Fibroblast of peridontal ligament (primary cell): ENCODE measurements around the gene OR10G8.
A peak's percentile ranks its signal among the peaks of the same experiment; 100 is the strongest.
"Not testable (repeated sequence)": the region's sequence is repeated elsewhere in the genome, so short reads cannot be mapped to it uniquely, and the experiment has no call there.

Experiments used
- DNase-seq: peaks from one replicate; pipeline ENCODE4 v3.0.0-alpha.2; 2010; ENCODE audit errors: extremely low read depth

The OR10G8 gene, protein sequence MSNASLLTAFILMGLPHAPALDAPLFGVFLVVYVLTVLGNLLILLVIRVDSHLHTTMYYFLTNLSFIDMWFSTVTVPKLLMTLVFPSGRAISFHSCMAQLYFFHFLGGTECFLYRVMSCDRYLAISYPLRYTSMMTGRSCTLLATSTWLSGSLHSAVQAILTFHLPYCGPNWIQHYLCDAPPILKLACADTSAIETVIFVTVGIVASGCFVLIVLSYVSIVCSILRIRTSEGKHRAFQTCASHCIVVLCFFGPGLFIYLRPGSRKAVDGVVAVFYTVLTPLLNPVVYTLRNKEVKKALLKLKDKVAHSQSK

DNA sequence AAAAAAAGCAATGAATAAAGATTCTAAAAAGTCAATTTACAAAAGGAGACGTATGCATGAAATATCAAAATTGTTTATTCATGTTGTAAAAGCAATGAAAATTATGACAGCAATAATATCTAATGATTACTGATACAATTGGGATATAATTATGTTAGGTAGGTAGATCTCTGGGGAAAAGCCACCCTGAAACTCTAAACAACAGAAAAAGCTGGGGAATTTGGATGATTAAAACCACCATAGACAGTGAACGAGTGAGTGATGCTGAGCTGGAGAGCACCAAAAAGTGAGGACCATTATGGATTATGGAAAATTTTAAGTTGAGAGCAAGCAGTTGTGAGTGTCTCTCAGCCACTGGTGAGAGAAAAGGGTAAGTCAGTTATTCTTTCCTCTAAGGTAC is at the start of gene OR10G8:
Gene OR10G8, plus strand, starts transcription at position 301 of the 400 bp plus-strand sequence. CDS start 2,825 bp downstream, outside the sequence.
- DNase-seq = no peak

DNA sequence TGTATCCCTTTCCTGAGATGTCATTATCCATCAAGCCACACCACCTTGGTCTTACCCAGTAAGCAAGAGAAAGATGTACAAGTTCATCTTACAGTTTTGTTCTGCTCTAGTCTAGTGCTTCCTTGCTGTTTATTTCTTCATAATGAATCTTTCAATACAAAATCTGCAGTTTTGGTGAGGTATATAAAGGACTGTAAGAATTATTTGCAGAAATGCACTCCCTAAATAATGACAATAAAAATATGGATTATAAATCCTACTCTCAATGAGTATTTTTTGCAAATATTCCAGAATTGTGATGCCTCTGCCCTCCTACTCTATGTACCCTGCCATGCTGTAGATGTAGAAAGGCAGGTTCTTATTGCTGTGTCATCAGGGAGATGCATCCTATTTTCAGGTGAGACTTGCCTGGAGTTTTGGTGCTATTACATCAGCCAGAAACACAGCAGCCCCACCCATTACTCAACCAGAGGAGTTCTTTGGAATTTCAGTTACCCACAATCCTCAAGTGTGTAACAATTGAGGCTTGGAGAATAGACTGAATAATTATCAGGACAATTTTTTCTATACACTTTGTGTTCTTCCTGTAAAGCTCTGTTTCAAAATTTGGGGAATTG is 48.8 kb upstream of the OR10G8 start, which contains the start of gene OR10S1:
Gene OR10S1, minus strand, starts transcription at position 51 of the 617 bp plus-strand sequence. CDS start 117 bp downstream, outside the sequence.
- no peak for DNase-seq

DNA sequence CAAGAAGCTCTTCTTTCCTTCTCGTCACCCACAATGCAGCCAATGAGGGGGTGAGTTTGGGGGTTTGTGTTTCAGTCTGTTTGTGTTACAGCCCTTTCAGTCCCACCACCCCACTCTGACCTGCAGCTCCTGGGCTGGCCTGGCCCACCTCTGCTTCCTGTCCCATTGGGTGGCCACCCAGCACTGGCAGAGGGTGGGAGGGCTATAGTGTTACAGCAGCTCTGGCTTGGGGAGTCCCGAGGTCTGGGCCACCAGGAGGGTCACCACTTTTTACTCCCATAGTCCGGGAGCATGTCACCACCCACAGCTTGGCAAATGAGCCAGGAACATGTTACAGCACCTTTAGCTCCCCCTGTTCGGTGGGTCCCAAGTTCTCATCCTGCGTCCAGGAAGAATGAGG is 47.3 kb upstream of the OR10G8 start:
- DNase-seq = no peak

DNA sequence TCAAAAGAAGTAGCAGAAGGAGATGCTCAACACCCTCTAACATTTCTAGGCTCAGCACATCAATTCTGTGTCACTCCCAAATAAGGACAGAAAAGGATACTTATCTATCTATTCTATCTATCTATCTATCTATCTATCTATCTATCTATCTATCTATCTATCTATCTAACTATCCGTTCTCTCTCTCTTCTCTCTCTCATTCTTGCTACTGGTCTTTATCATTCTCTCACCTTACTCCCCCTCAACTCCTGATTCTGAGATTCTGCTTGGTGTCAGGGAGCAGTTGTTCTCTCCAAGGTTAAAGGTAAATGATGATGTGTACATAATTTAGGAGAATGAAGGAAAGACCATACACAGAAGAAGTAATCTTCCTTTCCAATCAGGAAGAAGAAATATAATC is 31.5 kb upstream of the OR10G8 start, which contains the start of gene OR10G6:
Gene OR10G6, minus strand, starts transcription at position 43 of the 400 bp plus-strand sequence. Its CDS starts 0 bp downstream, at position 43.
- DNase-seq = no peak

DNA sequence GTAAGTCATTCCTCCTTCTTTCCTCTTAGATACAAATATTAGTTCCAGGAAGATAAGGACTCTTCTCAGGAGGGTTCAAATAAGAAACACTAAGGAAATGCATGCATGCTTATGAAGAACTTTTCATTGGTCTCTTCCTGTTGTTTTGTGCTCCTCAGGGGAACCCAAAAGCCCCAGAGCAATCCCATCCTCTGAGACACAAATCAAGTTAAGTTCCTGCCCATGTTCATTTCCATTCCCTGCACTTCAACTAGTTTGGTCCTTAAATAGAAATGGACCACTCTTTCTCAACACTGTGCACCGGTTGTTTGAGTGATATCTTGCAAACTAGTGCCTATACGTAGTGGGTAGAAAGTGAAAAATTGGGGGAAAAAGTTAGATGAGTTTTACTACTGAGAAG is 13.9 kb upstream of the OR10G8 start, which contains the start of gene OR10G4:
Gene OR10G4, plus strand, starts transcription at position 301 of the 400 bp plus-strand sequence. CDS start 2,578 bp downstream, outside the sequence.
- no peak for DNase-seq

DNA sequence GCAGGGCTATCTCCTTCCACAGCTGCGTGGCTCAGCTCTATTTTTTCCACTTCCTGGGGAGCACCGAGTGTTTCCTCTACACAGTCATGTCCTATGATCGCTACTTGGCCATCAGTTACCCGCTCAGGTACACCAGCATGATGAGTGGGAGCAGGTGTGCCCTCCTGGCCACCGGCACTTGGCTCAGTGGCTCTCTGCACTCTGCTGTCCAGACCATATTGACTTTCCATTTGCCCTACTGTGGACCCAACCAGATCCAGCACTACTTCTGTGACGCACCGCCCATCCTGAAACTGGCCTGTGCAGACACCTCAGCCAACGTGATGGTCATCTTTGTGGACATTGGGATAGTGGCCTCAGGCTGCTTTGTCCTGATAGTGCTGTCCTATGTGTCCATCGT is 10.8 kb upstream of the OR10G8 start:
- not testable (repeated sequence) for DNase-seq

DNA sequence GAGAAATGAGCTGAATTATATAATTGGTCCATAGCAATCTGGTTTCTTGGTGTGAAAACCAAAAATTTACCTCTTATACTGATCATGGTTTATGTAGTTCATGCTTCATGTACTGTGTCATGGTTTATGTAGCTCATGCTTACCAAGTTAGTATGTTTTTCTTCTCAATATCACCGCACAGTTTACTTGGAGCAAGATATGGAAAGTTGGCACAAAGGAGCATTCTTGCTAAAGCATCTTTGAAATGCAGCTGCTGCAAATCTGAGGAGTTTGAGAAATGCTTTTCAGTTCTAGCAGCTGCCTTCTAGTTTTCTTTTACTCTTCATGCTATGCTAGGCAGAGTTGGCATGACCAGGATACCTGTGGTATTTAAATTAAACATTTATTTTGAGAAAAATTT is 10.1 kb downstream of the OR10G8 start:
- peak; percentile 10 for DNase-seq

DNA sequence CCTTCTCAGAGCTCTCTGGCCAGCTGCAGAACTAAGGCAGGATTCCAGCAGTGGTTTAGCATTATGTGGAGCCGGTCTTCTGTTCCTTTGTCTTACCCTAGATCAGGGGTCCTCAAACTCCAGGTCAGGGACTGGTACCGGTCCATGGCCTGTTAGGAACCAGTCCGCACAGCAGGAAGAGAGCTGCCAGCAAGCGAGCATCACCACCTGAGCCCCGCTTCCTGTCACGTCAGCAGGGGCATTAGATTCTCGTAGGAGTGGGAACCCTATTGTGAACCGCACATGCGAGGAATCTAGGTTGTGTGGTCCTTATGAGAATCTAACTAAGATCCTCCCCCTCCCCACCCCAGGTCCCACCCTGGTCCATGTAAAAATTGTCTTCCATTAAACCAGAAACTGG is 13.0 kb downstream of the OR10G8 start:
- DNase-seq = no peak

DNA sequence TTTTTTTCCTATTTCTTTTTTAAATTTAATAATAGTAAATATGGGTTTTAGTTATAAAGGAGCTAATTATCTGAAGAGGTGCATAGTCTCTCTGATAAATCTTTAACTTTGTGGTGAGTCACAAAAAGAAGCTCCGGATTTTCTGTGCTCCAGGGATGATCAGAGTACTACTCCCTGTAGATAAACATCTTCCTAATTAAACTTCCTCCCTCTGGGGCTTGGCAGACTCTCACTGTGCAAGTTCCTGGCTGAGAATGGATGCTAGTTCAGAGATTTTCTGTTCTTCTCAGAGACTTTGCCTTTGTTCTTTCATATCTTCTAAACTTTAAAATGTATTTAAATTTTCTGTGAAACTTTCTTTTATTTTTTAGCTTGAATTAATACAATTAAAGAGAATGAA is 14.7 kb downstream of the OR10G8 start, which contains the start of gene OR10G7:
Gene OR10G7, minus strand, starts transcription at position 72 of the 400 bp plus-strand sequence. CDS start 2,324 bp downstream, outside the sequence.
- no peak for DNase-seq

DNA sequence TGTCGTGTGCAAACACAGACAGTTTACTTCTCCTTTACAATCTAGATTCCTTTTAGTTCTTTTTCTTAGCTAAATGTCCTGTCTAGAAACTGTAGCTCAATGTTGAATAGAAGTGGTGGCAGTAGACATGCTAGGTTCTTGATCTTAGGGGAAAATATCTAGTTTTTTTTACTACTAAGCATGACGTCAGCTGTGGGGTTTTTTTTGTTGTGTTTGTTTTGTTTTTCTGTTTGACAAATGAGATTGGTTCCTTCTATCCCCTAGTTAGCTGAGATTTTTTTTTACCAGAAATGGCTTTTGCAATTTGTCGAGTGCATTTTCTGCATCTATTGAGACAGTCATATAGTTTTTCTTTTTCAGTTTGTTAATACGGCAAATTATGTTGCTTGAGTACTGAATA is 16.8 kb downstream of the OR10G8 start:
- DNase-seq = no peak

DNA sequence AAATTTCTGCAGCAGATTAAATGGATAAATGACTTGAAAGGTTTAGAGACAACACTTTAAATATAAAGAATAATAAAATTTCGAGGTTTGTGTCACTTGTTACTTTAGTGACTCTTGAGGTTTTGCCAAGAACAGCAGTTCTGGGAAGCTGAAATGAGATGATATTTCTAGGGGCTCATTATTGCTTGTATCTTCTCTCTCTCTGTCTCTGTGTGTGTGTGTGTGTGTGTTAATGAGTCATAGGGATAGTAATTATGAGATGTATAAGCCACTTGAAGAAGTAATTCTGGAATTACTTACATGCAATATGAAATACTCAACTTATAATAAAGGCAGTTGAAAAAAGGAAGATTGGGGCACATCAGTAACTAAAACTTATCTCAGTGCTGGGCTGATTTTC is 24.1 kb downstream of the OR10G8 start:
- no peak for DNase-seq

DNA sequence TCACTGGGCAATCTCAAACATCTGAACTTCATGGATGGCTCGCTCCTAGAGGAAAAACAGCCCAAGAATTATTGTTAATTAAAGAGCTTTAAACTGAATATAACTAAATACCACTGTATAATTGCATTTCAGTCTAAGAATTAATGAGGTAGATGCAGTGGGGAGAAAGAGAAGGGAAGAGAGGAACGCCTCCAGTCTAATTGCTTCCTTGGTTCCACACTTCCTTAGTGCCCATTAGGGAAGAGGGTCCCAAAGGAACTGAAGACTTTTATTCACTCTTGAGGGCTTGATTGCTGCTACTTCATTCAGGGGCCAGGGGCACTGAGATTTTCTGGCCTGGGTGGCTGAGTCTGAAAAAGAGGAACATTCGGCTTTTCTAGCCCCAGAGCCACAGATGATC is 26.4 kb downstream of the OR10G8 start:
- no peak for DNase-seq

DNA sequence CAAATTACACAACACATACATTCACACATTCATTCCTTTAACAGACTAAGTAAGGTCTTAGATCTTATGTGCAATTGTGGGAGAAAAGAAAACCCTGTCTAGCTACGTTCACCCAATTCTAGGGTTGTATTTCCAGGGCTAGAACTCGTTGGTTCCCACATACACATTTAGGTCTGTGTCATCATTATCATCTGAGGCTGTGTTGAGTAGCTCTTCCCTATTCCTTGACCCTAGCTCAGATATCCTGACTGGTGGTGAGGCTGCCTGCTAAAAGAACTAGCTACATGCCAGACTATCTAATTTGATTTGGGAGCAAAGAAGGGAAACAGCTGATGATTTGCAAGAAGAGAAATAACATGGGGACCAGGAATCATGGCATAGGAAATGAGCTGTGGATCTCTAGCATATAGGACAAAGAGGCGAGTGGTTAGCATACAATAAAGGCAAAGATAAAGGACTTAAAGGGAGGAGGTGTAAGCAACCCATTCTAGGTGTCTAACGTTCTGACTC is 42.1 kb downstream of the OR10G8 start:
- no peak for DNase-seq

DNA sequence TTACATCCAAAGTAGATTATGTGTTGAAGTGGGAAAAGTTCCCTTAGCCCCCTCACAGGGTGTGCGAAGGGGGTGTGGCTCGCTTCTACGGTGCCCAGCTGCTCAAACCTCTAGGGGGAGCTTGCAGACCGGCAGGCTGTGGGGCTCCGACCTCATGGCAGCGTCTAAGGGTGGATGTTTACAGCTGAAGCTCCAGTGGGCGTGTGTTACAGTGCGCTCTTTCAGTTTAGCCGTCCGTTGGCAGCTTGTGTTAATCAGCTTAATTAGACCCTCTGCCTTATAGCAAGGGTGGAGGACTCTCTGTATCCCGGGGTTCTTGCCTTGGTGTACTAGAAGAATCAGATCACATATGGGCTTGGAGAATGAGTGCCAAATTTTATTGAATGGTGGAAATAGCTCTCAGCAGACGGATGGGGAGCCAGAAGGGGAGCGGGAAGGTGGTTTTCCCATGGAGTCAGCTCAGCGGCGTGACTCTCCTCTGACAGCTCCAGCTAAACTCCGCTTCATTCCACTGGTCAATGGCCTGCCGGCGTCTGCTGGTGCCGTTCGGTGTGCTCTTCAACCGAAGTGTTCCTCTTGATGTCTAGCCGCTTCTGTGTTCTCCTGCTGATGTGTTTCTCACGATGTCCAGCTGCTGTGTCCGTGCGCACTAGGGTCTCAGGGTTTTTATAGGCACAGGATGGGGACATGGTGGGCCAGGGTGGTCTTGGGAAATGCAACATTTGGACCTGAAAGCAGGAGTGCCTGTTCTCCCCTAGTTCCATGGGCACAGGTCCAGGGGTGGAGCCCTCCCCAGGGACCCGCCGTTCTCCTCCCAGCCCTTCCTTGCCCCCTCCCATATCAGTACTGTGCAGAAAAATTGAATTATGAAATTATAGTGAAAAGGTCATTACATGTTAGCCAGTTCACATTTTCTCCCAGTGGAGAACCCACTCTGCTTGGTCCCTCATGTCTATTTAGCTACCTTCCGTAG is 43.1 kb downstream of the OR10G8 start:
- DNase-seq = peak; percentile 56

DNA sequence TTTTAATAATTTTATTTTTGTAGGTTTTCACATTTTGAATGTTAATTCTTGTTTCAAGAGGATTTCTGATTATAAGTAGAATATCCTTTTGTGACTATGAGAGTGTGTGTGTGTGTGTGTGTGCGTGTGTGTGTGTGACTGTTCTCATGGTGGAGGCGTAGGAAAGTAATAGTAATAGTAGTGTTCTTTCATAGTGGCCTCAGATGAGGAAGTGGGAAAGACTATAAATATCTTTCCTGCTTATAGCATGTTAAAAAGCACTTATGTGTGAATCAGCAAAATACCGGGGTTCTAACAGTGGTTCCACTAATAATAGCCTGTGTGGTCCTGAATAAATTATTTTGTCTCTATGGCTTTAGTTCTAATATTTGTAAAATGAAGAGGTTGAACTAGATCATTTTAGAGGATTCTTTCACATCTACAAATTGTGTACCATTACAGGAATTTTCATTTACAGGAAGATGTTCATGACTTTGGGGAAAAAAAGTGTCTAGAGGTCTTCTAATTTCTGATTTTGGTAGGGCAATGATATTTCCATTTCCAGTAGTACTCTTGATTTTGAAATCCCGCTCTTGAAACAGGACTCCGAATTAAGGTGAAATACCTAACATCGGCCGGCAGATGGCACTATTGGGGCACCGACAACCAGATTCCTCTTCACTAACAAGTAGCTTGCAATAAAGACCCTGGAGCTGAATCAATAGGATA is 44.5 kb downstream of the OR10G8 start:
- peak; percentile 89 for DNase-seq

DNA sequence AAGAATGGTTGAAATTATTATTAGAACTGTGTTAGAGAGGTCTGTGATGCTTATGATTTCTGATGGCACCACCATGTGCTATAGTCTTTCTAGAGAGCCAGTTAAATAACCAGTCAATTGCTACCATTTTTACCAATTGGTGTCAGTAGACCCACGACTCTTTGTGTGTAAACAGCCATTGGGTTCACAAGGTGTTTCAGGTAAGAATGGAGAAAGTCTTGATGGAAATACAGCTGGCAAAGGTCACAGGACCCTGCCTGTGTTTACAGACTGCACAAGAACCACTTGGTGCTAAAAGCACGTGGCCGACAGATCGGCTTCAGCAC is 45.0 kb downstream of the OR10G8 start:
- no peak for DNase-seq

DNA sequence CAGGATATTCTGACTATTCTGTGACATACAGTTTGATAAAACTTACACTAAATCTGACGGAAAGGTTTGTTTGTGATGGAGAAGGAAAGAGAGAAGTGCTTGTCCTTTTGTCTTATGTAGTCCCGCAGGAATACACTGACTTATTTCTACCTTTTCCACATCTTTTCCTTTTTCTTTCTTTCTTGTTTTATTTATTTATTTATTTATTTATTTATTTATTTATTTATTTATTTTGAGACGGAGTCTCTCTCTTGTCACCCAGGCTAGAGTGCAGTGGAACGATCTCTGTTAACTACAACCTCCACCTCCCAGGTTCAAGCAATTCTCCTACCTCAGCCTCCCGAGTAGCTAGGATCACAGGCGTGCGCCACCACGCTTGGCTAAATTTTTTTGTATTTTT is 45.5 kb downstream of the OR10G8 start:
- DNase-seq = no peak

DNA sequence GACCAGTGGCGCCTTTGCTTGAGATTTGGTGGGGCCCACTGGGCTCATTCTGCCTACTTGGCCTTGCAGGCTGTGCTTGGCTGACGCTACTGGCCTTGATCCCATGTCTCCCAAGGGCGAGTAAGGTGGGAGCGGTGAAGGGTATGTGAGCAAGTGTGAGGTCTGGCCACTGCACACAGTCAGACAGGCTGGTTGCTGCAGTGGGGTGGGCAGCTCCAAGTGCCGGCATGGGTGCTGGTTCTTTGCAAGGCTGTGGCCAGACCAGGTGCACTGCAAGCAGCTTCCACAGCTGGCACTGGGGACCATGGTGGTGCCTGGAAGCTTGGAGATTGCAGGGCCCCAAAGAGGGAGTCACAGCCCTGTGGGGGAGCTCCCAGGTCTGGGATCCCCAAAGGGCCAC is 48.0 kb downstream of the OR10G8 start:
- DNase-seq = no peak

DNA sequence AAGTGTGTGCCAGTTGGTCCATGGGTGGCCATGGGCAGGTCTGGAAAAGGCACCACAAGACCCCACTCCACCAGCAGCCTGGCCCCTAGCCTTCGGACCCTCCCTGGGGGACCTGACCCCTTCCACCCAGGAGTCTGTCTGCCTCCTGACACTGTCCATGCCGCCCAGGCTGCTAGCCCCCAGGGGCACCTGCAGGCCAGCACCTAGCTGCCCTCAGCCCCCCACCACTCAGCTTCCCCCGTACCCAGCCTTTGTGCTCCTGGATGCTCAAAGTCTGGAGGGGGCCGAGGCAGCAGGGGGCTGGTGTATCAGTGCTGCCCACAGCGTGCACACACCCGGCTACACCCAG is 48.9 kb downstream of the OR10G8 start:
- DNase-seq = no peak

DNA sequence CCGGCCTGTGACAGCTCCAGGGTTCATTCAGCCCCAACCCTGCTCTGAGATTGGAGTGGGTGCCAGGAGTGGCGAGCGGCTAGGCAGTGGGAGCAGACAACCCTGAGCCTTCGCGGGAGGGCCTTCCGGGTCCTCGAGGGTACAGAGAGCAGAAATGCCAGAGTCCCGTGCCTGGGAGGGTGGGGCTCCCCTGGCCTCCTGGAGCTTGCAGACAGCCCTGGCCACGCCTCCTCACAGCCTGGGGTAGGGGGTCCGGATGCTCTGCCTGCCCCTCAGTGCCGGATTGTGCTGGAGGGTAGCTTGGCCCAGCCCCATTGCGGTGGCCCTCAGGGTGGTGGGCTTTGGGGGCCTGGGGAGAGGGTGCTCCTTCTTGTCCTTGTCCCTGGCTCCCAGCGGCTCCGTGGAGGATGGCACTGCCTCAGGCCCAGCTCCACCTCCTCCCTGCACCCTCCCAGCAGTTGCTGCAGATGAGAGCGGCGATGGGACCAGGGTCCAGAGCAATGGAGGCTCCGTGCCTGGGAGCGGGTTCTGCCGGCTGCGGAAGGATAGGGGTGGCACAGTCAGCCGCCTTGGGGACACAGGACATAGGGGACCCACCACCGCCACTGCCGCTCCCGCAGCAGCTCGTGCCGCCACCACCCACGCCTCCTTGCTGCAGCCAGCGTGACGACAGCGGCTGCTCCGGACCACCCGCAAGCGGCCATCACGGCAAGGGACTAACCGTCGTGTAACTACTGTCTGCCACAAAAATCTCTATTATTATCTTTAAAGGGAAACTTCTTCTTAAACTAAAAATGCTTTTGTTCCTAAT is 49.4 kb downstream of the OR10G8 start:
- no peak for DNase-seq
